Tibial nerve (tissue), 3 donors: ENCODE measurements around the gene CORO2B.

Source experiments
- POLR2A ChIP-seq, 2 donors: fragments of 450-650 bp; IDR thresholded peaks; one replicate each; pipeline ENCODE4 v1.6.1; 2017; ENCODE audit warnings: antibody characterized with exemption in 2 of 2, mild to moderate bottlenecking in 2 of 2, moderate library complexity in 2 of 2
- TF ChIP-seq, protein P1 (sequence below), 5 experiments: fragments of 200-600 bp in 3 of 5; fragments of 450-650 bp in 2 of 5; sonication (generic) in 3 of 5; IDR thresholded peaks; one replicate each; pipeline ENCODE4 v1.5.1; 2016 to 2019; ENCODE audit warnings: antibody characterized with exemption in 5 of 5, mild to moderate bottlenecking in 3 of 5, moderate library complexity in 2 of 5

DNA sequence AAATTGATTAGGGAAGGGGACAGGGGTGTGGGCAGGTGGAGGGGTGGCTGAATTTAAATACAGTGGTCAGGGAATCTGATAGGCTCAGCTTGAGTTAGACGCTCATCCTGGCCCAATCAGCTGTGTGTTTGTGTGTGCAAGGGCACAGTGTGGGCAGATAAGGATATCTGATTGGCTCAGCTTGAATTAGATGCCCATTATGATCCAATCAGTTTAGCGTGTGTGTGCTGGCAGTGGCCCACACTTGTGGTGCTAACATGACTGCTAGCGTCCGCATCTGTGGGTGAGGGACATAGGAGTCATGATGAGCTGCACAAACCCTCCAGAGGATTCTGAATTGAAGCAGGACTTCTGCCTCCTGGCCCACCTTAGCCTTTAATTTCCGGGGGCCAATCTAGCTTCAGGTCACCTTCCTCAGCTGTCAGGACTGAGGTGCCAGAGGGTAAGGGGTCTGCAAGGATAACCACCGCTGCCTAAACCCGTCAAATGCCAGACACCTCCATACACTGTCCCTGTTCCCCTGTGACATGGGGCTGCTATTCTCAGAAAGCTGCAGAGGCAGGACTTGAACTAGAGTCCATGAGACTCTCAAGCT lies 97.3 kb downstream of the CORO2B start:
- TF ChIP-seq, protein P1, sequence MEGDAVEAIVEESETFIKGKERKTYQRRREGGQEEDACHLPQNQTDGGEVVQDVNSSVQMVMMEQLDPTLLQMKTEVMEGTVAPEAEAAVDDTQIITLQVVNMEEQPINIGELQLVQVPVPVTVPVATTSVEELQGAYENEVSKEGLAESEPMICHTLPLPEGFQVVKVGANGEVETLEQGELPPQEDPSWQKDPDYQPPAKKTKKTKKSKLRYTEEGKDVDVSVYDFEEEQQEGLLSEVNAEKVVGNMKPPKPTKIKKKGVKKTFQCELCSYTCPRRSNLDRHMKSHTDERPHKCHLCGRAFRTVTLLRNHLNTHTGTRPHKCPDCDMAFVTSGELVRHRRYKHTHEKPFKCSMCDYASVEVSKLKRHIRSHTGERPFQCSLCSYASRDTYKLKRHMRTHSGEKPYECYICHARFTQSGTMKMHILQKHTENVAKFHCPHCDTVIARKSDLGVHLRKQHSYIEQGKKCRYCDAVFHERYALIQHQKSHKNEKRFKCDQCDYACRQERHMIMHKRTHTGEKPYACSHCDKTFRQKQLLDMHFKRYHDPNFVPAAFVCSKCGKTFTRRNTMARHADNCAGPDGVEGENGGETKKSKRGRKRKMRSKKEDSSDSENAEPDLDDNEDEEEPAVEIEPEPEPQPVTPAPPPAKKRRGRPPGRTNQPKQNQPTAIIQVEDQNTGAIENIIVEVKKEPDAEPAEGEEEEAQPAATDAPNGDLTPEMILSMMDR (IDR thresholded peaks at IDR 0.05) = no peak
- TF ChIP-seq POLR2A (IDR thresholded peaks at IDR 0.05) = no peak
